HEK293 (cell line): ENCODE measurements around the gene FHAD1.

Source experiments
- KLF8 ChIP-seq: fragments of 450-650 bp; formaldehyde crosslinking; IDR thresholded peaks from 2 replicates; pipeline ENCODE4 v1.5.1; 2016; ENCODE audit warnings: missing biosample characterization, missing genetic modification characterization
- MYNN ChIP-seq: fragments of 450-650 bp; formaldehyde crosslinking; IDR thresholded peaks from 2 replicates; pipeline ENCODE4 v1.5.1; 2016; ENCODE audit warnings: missing biosample characterization, missing genetic modification characterization, borderline replicate concordance
- OVOL3 ChIP-seq: fragments of 450-650 bp; formaldehyde crosslinking; IDR thresholded peaks from 2 replicates; pipeline ENCODE4 v1.5.1; 2016; ENCODE audit warnings: missing biosample characterization, missing genetic modification characterization
- SALL2 ChIP-seq: fragments of 450-650 bp; formaldehyde crosslinking; IDR thresholded peaks from 2 replicates; pipeline ENCODE4 v1.5.0; 2017; ENCODE audit warnings: missing biosample characterization, mild to moderate bottlenecking, missing genetic modification characterization, borderline replicate concordance
- TCF7L2 ChIP-seq: IDR thresholded peaks from 2 replicates; pipeline ENCODE4 v1.6.1; 2011; ENCODE audit warnings: low read depth, mild to moderate bottlenecking, inconsistent platforms, low read length, moderate library complexity, borderline replicate concordance
- ZBTB20 ChIP-seq: fragments of 450-650 bp; formaldehyde crosslinking; IDR thresholded peaks from 2 replicates; pipeline ENCODE4 v1.5.1; 2016; ENCODE audit warnings: missing biosample characterization, missing genetic modification characterization
- ZBTB8A ChIP-seq: fragments of 450-650 bp; formaldehyde crosslinking; IDR thresholded peaks from 2 replicates; pipeline ENCODE4 v1.5.1; 2016; ENCODE audit warnings: missing biosample characterization, missing genetic modification characterization
- ZNF133 ChIP-seq: fragments of 450-650 bp; formaldehyde crosslinking; IDR thresholded peaks from 2 replicates; pipeline ENCODE4 v1.5.1; 2016; ENCODE audit warnings: missing biosample characterization, missing genetic modification characterization
- ZNF16 ChIP-seq: fragments of 450-650 bp; formaldehyde crosslinking; IDR thresholded peaks from 2 replicates; pipeline ENCODE4 v1.5.1; 2016; ENCODE audit warnings: low read depth, missing biosample characterization, missing genetic modification characterization
- ZNF175 ChIP-seq: fragments of 450-650 bp; formaldehyde crosslinking; IDR thresholded peaks from 2 replicates; pipeline ENCODE4 v1.5.1; 2016; ENCODE audit warnings: missing biosample characterization, missing genetic modification characterization
- ZNF214 ChIP-seq: fragments of 450-650 bp; formaldehyde crosslinking; IDR thresholded peaks from 2 replicates; pipeline ENCODE4 v1.5.1; 2017; ENCODE audit warnings: missing biosample characterization, mild to moderate bottlenecking, missing genetic modification characterization, borderline replicate concordance
- ZNF23 ChIP-seq: fragments of 450-650 bp; formaldehyde crosslinking; IDR thresholded peaks from 2 replicates; pipeline ENCODE4 v1.5.1; 2016; ENCODE audit warnings: missing biosample characterization, missing genetic modification characterization, borderline replicate concordance
- ZNF239 ChIP-seq: fragments of 450-650 bp; formaldehyde crosslinking; IDR thresholded peaks from 2 replicates; pipeline ENCODE4 v1.5.1; 2016; ENCODE audit warnings: missing biosample characterization, missing genetic modification characterization
- ZNF248 ChIP-seq: fragments of 450-650 bp; formaldehyde crosslinking; IDR thresholded peaks from 2 replicates; pipeline ENCODE4 v1.5.1; 2017; ENCODE audit warnings: missing biosample characterization, missing genetic modification characterization
- ZNF26 ChIP-seq: fragments of 450-650 bp; formaldehyde crosslinking; IDR thresholded peaks from 2 replicates; pipeline ENCODE4 v1.5.1; 2016; ENCODE audit warnings: missing biosample characterization, missing genetic modification characterization
- ZNF335 ChIP-seq: fragments of 450-650 bp; formaldehyde crosslinking; conservative IDR thresholded peaks from 2 replicates; pipeline ENCODE4 v1.5.1; 2016; ENCODE audit warnings: missing biosample characterization, missing genetic modification characterization
- ZNF398 ChIP-seq: fragments of 450-650 bp; formaldehyde crosslinking; IDR thresholded peaks from 2 replicates; pipeline ENCODE4 v1.5.1; 2017; ENCODE audit warnings: missing biosample characterization, missing genetic modification characterization
- ZNF423 ChIP-seq: fragments of 450-650 bp; formaldehyde crosslinking; IDR thresholded peaks from 2 replicates; pipeline ENCODE4 v1.5.1; 2016; ENCODE audit warnings: missing biosample characterization, missing genetic modification characterization
- ZNF433 ChIP-seq: fragments of 450-650 bp; formaldehyde crosslinking; IDR thresholded peaks from 2 replicates; pipeline ENCODE4 v1.5.1; 2016; ENCODE audit warnings: missing biosample characterization, missing genetic modification characterization, low read depth
- ZNF510 ChIP-seq: fragments of 450-650 bp; formaldehyde crosslinking; IDR thresholded peaks from 2 replicates; pipeline ENCODE4 v1.5.1; 2018; ENCODE audit warnings: mild to moderate bottlenecking, missing genetic modification characterization, missing biosample characterization; ENCODE audit not compliant: insufficient replicate concordance
- ZNF514 ChIP-seq: fragments of 450-650 bp; formaldehyde crosslinking; IDR thresholded peaks from 2 replicates; pipeline ENCODE4 v1.5.1; 2016; ENCODE audit warnings: missing biosample characterization, missing genetic modification characterization
- ZNF624 ChIP-seq: fragments of 450-650 bp; formaldehyde crosslinking; IDR thresholded peaks from 2 replicates; pipeline ENCODE4 v1.5.1; 2017; ENCODE audit warnings: missing biosample characterization, missing genetic modification characterization
- ZNF629 ChIP-seq: fragments of 450-650 bp; formaldehyde crosslinking; IDR thresholded peaks from 2 replicates; pipeline ENCODE4 v1.5.1; 2017; ENCODE audit warnings: missing biosample characterization, missing genetic modification characterization
- ZNF645 ChIP-seq: fragments of 450-650 bp; formaldehyde crosslinking; IDR thresholded peaks from 2 replicates; pipeline ENCODE4; 2016; ENCODE audit warnings: missing biosample characterization, missing genetic modification characterization
- ZNF660 ChIP-seq: fragments of 450-650 bp; IDR thresholded peaks from 2 replicates; pipeline ENCODE4 v1.5.1; 2018; ENCODE audit warnings: missing biosample characterization, mild to moderate bottlenecking, missing genetic modification characterization
- ZSCAN30 ChIP-seq: fragments of 450-650 bp; IDR thresholded peaks from 2 replicates; pipeline ENCODE4 v1.5.1; 2018; ENCODE audit warnings: missing biosample characterization, mild to moderate bottlenecking, missing genetic modification characterization, moderate library complexity
- ZXDB ChIP-seq: fragments of 450-650 bp; formaldehyde crosslinking; IDR thresholded peaks from 2 replicates; pipeline ENCODE4 v1.5.1; 2016; ENCODE audit warnings: missing biosample characterization, missing genetic modification characterization
- TF ChIP-seq, protein P1 (sequence below): fragments of 450-650 bp; formaldehyde crosslinking; IDR thresholded peaks from 2 replicates; pipeline ENCODE4 v1.5.1; 2016; ENCODE audit warnings: missing biosample characterization, missing genetic modification characterization
- TF ChIP-seq, protein P2 (sequence below): fragments of 450-650 bp; formaldehyde crosslinking; IDR thresholded peaks from 2 replicates; pipeline ENCODE4 v1.5.1; 2016; ENCODE audit warnings: missing biosample characterization, missing genetic modification characterization
- TF ChIP-seq, protein P3 (sequence below): fragments of 450-650 bp; formaldehyde crosslinking; IDR thresholded peaks from 2 replicates; pipeline ENCODE4 v1.5.1; 2016; ENCODE audit warnings: missing biosample characterization, missing genetic modification characterization

Gene FHAD1

DNA sequence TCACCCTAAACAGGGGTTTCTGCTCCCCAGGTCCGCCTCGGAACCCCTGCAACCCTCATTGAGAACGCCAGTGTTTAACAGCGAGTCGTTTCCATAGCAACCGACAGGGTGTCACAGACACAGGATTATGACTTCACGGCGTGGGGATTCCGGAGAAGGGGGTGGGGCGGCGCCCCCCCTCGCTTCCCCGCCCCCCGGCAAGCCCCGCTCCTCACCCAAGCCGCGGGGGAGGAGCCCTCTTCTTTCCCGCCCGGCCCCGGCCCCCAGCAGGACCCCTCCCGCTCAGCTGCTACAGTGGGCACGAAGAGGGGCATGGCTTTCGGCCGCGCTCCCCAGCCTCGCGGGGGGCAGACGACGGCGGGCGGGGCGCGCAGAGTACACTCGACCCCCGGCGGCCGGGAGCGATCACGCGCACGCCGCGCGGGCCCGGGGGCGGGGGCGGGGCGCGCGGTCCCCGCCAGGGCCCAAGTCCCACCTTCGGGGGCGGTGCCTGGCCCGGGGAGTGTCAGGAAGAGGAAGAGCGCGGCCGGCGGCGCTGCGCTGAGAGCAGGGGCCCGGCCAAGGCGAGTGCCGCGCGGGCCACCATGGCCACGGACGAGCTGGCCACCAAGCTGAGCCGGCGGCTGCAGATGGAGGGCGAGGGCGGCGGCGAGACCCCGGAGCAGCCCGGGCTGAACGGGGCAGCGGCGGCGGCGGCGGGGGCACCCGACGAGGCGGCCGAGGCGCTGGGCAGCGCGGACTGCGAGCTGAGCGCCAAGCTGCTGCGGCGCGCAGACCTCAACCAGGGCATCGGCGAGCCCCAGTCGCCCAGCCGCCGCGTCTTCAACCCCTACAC lies 162.6 kb downstream of the FHAD1 start, which contains the start of gene EFHD2 (continued):
- peak; percentile 25; the same call in 1 of the 2 replicates for TF ChIP-seq ZNF398 (tag by site-specific recombination)
- no peak for TF ChIP-seq MYNN
- TF ChIP-seq ZNF133: no peak
- TF ChIP-seq, protein P1, sequence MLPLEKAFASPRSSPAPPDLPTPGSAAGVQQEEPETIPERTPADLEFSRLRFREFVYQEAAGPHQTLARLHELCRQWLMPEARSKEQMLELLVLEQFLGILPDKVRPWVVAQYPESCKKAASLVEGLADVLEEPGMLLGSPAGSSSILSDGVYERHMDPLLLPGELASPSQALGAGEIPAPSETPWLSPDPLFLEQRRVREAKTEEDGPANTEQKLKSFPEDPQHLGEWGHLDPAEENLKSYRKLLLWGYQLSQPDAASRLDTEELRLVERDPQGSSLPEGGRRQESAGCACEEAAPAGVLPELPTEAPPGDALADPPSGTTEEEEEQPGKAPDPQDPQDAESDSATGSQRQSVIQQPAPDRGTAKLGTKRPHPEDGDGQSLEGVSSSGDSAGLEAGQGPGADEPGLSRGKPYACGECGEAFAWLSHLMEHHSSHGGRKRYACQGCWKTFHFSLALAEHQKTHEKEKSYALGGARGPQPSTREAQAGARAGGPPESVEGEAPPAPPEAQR: no peak
- TF ChIP-seq ZNF660 (tag by site-specific recombination): peak; percentile 59; the same call in 1 of the 2 replicates
- TF ChIP-seq ZNF175 (tag by site-specific recombination): no peak
- no peak for TF ChIP-seq ZNF645 (tag by site-specific recombination)
- TF ChIP-seq ZNF23 (tag by site-specific recombination): no peak
- no peak for TF ChIP-seq ZNF514 (tag by site-specific recombination)
- TF ChIP-seq ZNF629 (tag by site-specific recombination): peak; percentile 90
- peak; percentile 43; the same call in 1 of the 2 replicates for TF ChIP-seq ZBTB8A (tag by site-specific recombination)
- no peak for TF ChIP-seq SALL2 (tag by site-specific recombination)
- TF ChIP-seq ZNF423 (tag by site-specific recombination): peak; percentile 29; the same call in 1 of the 2 replicates
- peak; percentile 70 for TF ChIP-seq ZXDB (tag by site-specific recombination)
- TF ChIP-seq ZNF335 (tag by site-specific recombination): peak; percentile 42
- TF ChIP-seq TCF7L2: no peak
- TF ChIP-seq KLF8 (tag by site-specific recombination): peak; percentile 81
- TF ChIP-seq, protein P2, sequence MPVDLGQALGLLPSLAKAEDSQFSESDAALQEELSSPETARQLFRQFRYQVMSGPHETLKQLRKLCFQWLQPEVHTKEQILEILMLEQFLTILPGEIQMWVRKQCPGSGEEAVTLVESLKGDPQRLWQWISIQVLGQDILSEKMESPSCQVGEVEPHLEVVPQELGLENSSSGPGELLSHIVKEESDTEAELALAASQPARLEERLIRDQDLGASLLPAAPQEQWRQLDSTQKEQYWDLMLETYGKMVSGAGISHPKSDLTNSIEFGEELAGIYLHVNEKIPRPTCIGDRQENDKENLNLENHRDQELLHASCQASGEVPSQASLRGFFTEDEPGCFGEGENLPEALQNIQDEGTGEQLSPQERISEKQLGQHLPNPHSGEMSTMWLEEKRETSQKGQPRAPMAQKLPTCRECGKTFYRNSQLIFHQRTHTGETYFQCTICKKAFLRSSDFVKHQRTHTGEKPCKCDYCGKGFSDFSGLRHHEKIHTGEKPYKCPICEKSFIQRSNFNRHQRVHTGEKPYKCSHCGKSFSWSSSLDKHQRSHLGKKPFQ: no peak
- TF ChIP-seq ZNF433: no peak
- TF ChIP-seq, protein P3, sequence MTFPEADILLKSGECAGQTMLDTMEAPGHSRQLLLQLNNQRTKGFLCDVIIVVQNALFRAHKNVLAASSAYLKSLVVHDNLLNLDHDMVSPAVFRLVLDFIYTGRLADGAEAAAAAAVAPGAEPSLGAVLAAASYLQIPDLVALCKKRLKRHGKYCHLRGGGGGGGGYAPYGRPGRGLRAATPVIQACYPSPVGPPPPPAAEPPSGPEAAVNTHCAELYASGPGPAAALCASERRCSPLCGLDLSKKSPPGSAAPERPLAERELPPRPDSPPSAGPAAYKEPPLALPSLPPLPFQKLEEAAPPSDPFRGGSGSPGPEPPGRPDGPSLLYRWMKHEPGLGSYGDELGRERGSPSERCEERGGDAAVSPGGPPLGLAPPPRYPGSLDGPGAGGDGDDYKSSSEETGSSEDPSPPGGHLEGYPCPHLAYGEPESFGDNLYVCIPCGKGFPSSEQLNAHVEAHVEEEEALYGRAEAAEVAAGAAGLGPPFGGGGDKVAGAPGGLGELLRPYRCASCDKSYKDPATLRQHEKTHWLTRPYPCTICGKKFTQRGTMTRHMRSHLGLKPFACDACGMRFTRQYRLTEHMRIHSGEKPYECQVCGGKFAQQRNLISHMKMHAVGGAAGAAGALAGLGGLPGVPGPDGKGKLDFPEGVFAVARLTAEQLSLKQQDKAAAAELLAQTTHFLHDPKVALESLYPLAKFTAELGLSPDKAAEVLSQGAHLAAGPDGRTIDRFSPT (tag by site-specific recombination): no peak
- no peak for TF ChIP-seq ZSCAN30 (tag by site-specific recombination)
- no peak for TF ChIP-seq ZNF248 (tag by site-specific recombination)
- TF ChIP-seq ZNF16 (tag by site-specific recombination): no peak
- TF ChIP-seq OVOL3 (tag by site-specific recombination): no peak
- no peak for TF ChIP-seq ZNF624
- no peak for TF ChIP-seq ZNF26 (tag by site-specific recombination)
- peak; percentile 13; the same call in 1 of the 2 replicates for TF ChIP-seq ZBTB20 (tag by site-specific recombination)
- TF ChIP-seq ZNF214: no peak
- no peak for TF ChIP-seq ZNF239
- TF ChIP-seq ZNF510: no peak
- TF ChIP-seq, all 188 proteins: peak for 36
